MM.1S (cell line): ENCODE results near the gene LMAN1.

ENCODE experiments used
- EZH2 ChIP-seq: fragments of 300-600 bp; sonication (generic); optimal IDR thresholded peaks from 2 replicates; pipeline ENCODE3; 2017; ENCODE audit warnings: low read depth, mild to moderate bottlenecking, antibody characterized with exemption, low read length, mixed read lengths
- TF ChIP-seq, protein P1 (sequence below): fragments of 300-600 bp; sonication (generic); IDR thresholded peaks from 2 replicates; pipeline ENCODE4 v1.5.1; 2016; ENCODE audit warnings: antibody characterized with exemption, low read length, mixed read lengths

- TF ChIP-seq, protein P1, sequence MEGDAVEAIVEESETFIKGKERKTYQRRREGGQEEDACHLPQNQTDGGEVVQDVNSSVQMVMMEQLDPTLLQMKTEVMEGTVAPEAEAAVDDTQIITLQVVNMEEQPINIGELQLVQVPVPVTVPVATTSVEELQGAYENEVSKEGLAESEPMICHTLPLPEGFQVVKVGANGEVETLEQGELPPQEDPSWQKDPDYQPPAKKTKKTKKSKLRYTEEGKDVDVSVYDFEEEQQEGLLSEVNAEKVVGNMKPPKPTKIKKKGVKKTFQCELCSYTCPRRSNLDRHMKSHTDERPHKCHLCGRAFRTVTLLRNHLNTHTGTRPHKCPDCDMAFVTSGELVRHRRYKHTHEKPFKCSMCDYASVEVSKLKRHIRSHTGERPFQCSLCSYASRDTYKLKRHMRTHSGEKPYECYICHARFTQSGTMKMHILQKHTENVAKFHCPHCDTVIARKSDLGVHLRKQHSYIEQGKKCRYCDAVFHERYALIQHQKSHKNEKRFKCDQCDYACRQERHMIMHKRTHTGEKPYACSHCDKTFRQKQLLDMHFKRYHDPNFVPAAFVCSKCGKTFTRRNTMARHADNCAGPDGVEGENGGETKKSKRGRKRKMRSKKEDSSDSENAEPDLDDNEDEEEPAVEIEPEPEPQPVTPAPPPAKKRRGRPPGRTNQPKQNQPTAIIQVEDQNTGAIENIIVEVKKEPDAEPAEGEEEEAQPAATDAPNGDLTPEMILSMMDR = no peak
- TF ChIP-seq EZH2 = no peak
Measured at GRCh38 chr18:59293317-59293716, 65.7 kb downstream of the LMAN1 start.
